ENCODE results near the gene TCP10L.

DNA sequence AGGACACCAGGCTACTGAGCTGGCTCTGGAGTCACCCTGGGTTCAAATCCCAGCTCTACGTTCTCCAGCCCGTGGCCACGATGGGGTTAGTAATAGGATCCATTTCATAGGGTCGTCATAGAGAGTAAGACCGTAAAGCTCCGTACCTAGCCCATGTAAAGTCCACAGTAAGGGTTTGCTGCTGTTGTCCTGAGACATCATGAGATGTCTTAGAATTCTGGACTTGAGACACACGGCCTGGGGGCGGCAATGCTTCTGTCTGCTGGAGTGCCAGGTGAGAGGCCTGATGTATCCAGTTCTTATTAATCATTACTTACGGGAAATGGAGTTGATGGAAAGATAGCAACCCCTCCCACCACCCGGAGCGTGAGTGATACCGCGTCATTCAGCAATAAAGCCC lies 3.6 kb downstream of the TCP10L start:
- TF ChIP-seq ZNF24 (tag by site-specific recombination; IDR thresholded peaks at IDR 0.05) (no peak), REST (tag by site-specific recombination; IDR thresholded peaks at IDR 0.05) (no peak), ZBTB26 (tag by site-specific recombination; optimal IDR thresholded peaks at IDR 0.05) (no peak), PRDM10 (tag by site-specific recombination; IDR thresholded peaks at IDR 0.05) (no peak)
- TF ChIP-seq, protein P1, sequence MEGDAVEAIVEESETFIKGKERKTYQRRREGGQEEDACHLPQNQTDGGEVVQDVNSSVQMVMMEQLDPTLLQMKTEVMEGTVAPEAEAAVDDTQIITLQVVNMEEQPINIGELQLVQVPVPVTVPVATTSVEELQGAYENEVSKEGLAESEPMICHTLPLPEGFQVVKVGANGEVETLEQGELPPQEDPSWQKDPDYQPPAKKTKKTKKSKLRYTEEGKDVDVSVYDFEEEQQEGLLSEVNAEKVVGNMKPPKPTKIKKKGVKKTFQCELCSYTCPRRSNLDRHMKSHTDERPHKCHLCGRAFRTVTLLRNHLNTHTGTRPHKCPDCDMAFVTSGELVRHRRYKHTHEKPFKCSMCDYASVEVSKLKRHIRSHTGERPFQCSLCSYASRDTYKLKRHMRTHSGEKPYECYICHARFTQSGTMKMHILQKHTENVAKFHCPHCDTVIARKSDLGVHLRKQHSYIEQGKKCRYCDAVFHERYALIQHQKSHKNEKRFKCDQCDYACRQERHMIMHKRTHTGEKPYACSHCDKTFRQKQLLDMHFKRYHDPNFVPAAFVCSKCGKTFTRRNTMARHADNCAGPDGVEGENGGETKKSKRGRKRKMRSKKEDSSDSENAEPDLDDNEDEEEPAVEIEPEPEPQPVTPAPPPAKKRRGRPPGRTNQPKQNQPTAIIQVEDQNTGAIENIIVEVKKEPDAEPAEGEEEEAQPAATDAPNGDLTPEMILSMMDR (tag by site-specific recombination; IDR thresholded peaks at IDR 0.05) = no peak
